Midbrain (tissue), 1 donor: ENCODE data around the gene SRP9.
A peak's percentile ranks its signal among the peaks of the same experiment; 100 is the strongest.
"Not testable (repeated sequence)": the region's sequence is repeated elsewhere in the genome, so short reads cannot be mapped to it uniquely, and the experiment has no call there.

Experiments
- DNase-seq: peaks from one replicate; lab custom pipeline; 2025; lab: John Stamatoyannopoulos, UW

SRP9 gene

DNA sequence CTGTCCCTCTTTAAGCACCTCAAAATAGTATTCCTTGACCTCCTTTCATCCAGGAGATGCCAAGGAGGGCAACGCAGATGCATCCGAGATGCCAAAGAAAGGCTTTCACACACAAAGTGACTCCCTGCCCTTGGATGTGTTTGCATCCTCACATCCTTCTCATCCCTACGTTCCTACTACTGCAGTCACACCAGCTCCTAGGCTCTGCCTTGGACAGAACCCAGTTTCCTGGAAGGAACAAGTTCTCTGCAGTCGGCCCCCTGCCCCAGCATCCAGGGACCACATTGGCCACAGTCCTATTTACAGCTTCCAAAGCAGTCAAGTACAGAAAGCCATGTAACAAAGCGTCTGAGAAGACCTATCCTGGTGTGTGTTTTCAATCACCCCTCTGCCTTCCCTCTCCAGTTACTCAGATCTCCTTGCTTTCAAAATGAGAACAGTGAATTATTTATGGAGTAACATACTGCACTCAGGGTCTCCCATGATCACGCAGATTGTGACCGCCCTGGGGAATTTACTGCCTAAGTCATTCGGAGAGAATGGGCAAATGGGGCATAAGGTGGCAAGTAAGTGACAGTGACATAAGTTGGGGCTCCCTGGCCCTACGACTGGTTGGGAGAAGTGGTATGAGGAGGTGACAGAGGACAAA lies 21.8 kb upstream of the SRP9 start:
- DNase-seq = no peak

- DNase-seq = no peak
Observed at GRCh38 chr1:225757927-225758656, 19.5 kb upstream of the SRP9 start.

- not testable (repeated sequence) for DNase-seq
Observed at GRCh38 chr1:225759972-225760371, 17.7 kb upstream of the SRP9 start.

DNA sequence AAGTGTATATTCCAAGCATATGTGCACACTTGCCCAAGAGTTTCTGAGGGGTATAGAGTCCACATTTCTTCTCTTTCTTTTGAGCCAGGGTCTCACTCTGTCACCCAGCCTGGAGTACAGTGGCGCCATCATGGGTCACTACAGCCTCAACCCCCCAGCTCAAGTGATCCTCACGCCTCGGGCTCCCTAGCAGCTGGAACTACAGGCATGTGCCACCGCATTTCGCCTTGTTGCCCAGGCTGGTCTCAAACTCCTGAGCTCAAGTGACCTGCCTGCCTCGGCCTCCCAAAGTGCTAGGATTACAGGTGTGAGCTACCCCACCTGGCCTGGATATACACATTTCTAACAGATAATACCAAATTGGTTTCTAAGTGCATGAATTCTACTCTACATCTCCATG lies 17.1 kb upstream of the SRP9 start:
- no peak for DNase-seq

- not testable (repeated sequence) for DNase-seq
Observed at GRCh38 chr1:225761395-225761794, 16.2 kb upstream of the SRP9 start.

- DNase-seq = no peak
Observed at GRCh38 chr1:225762002-225762441, 15.6 kb upstream of the SRP9 start.

- no peak for DNase-seq
Observed at GRCh38 chr1:225762444-225762843, 15.2 kb upstream of the SRP9 start.

DNA sequence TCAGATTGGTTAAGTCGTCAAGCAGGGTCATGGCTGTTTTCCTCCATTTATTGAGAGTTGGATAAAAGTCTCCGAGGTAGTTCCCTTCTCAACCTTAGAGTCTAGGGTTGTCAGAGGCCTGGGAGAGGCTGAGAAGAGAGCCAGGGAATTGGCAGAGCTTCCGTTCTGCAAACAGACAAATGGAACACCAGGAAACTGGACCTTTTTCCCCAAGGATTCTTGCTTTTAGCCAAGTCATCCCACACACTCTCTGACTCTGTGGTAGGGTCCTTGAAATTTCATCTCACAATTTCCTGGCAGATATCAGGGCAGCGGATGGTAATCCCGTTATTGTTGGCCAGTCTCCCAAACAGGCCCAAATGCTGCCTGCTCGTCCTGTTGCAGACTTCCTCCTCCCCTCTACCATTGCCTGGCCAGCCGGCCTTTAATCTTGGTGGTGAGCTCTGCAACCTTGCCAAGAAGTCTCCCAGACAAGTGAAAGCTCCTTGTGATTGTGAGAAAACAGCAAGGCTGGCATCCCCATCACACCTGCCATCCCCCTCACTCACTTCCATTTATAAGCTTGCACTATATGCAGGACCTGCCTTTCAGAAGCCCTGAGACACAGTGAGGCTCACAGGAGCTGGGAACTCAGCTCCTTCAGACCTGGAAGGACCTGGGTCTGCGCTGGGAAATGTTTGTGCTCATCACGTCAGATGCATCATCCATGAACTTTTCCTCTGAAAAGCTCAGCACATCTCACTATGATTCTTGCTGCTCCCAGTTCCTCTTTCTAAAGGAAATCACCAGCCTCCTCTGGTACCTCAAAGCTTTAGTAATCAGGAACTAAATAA lies 13.7 kb upstream of the SRP9 start:
- no peak for DNase-seq

DNA sequence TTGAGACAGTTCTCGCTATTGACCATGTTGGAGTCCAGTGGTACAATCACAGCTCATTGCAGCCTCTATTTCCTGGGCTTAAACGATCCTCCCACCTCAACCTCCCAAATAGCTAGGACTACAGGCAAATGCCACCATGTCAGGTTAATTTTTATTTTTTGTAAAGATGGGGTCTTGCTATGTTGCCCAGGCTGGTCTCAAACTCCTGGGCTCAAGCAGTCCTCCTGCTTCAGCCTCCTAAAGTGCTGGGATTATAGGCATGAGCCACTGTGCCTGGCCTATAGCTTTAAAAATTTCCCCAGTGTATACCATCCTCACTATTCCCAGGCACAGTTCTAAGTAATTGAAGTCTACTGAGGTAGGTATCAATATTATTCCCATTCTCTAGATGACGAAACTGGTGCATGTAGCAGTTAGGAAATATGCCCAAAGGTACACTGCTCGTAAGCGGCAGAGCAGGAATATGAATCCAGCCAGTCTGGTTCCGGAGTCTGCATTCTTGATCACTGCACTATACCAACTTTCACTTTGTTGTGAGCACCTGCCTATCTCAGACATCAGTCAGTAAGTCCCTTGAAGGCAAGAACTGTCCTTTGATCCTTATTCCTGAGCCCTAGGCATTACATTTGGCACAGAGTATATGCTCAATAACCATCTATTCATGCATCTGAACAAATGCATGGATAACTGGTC lies 11.5 kb upstream of the SRP9 start:
- DNase-seq = no peak

GRCh38 chr1:225766967-225767633 lies 10.5 kb upstream of the SRP9 start:
- no peak for DNase-seq

DNA sequence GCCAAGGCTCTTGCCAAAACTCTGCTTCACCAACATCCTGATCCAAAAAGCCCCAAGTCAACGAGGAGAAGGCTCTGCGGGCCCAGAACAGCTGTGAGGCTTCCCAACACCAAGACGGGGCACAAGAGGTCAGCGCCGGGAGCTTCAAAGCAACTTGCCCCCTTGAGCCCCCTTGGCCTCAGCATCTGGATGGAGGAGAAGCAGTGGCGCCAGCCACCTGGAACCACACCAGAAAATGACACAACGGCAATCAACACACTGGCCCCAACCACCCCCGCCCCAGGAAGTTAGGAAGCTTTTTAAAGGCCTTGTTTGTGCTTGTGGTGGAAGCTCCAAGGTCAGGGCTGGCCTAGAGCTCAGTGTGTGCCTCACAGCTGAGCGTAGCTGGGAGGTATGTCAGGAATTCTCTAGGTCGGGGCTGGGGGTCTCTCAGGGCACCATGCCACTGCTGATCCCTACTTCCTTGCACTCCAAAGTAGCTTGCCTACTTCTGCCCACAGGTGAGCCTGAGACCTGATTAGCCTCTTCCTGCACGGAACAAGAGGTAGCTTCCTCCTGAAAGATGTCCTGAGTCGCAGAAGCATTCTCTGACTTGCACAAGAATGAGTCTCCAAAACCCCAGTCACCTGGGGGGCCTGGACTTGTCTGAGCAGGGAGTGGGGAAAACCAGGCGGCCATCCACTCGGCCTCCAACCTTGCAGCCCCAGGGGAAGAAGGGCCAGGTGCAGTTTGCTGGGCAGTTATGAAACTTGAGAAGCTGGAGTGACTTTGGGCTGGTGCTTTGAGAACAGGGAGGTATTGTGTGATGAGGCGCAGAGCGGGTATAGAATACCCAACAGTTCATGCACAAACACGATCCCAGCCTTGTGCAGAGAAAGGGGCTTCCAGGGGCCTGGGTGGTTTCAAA lies 9.7 kb upstream of the SRP9 start:
- no peak for DNase-seq

- no peak for DNase-seq
Observed at GRCh38 chr1:225768662-225769426, 8.8 kb upstream of the SRP9 start.

GRCh38 chr1:225769687-225770086 lies 7.9 kb upstream of the SRP9 start:
- no peak for DNase-seq

- DNase-seq = no peak
Observed at GRCh38 chr1:225770561-225771248, 6.9 kb upstream of the SRP9 start.

GRCh38 chr1:225771661-225772322 lies 5.8 kb upstream of the SRP9 start:
- DNase-seq = no peak

GRCh38 chr1:225772323-225772768 lies 5.3 kb upstream of the SRP9 start:
- peak; percentile 87 for DNase-seq

- DNase-seq = no peak
Observed at GRCh38 chr1:225772848-225773247, 4.8 kb upstream of the SRP9 start.
